Upper lobe of right lung (tissue), 1 donor: Measurements from ENCODE around the gene PRUNE1. TPM values are rescaled to one million over a fixed set of nuclear protein-coding genes. Genes with fewer than 3 reads are reported as not detected.
A peak's percentile ranks its signal among the peaks of the same experiment; 100 is the strongest.

Source experiments
- ATAC-seq: fragments of 200-7000 bp; cut with Tn5 transposase; one replicate; pipeline ENCODE4 v1.9.1; 2020; ENCODE audit warnings: mild to moderate bottlenecking, moderate library complexity
- DNase-seq: peaks from one replicate; pipeline ENCODE4 v3.0.0-alpha.2; 2020
- H3K27ac ChIP-seq: fragments of 200-600 bp; one replicate; pipeline ENCODE4 v1.8.0; 2022
- H3K27me3 ChIP-seq: fragments of 200-600 bp; one replicate; pipeline ENCODE4 v1.8.0; 2022; ENCODE audit warnings: mild to moderate bottlenecking
- H3K36me3 ChIP-seq: fragments of 200-600 bp; one replicate; pipeline ENCODE4 v1.8.0; 2022
- H3K4me1 ChIP-seq: fragments of 200-600 bp; one replicate; pipeline ENCODE4 v1.8.0; 2022
- H3K4me3 ChIP-seq: fragments of 200-600 bp; one replicate; pipeline ENCODE4 v1.8.0; 2022; ENCODE audit warnings: mild to moderate bottlenecking
- H3K9me3 ChIP-seq: fragments of 200-600 bp; one replicate; pipeline ENCODE4 v1.8.0; 2022
- CTCF ChIP-seq: fragments of 200-600 bp; IDR thresholded peaks from one replicate; pipeline ENCODE4 v1.8.0; 2022; ENCODE audit warnings: antibody characterized with exemption
- intact Hi-C: fragments of 100-400 bp; cut with DNase I; formaldehyde crosslinking; loops from one replicate; pipeline ENCODE4 v1.11.0; 2022
- total RNA-seq: library from RNA; stranded (reverse); fragmentation: NEBNext Ultra II Directional; extraction: Animal tissue kit (Norgen Biotek cat#: 25700); gene quantifications from one replicate; pipeline ENCODE4 v1.2.1, GENCODE V29; 2021
- donor health status: DM: no; HTN: yes; CAD: no; lungs with severe emphysema.

The PRUNE1 gene
- total RNA-seq, 1 donor from 2014 or later: 18.3 TPM

- peak within 1 kb of the TSS; percentile 93 for H3K4me3 ChIP-seq
- H3K27me3 ChIP-seq: no peaks in the 10 kb centered on the region
- peaks cover 6% of the 10 kb centered on the region for H3K36me3 ChIP-seq
- peak; percentile 98 for ATAC-seq
- DNase-seq: peak; percentile 94
- peak within 1 kb of the TSS; percentile 100 for H3K27ac ChIP-seq
- peaks cover 16% of the 10 kb centered on the region for H3K4me1 ChIP-seq
- no peaks in the 10 kb centered on the region for H3K9me3 ChIP-seq
- TF ChIP-seq CTCF: peak; percentile 94
- intact Hi-C loops: no loop called here
Measured at GRCh38 chr1:151070474-151071276, 62.4 kb downstream of the PRUNE1 start, which contains the start of gene GABPB2. GABPB2 (plus strand) TSS chr1:151070761; CDS start chr1:151088190, 17,429 bp downstream.

- intact Hi-C loops: no loop called here
- Histone ChIP-seq H3K27ac (peak overlapping the region; percentile 100), H3K9me3 (no peaks in the 10 kb centered on the region)
Measured at GRCh38 chr1:151072224-151072623, 64.0 kb downstream of the PRUNE1 start.

More at GRCh38 chr1:151072224-151072623, 64.0 kb downstream of the PRUNE1 start:
- DNase-seq: no peak
- Histone ChIP-seq H3K36me3 (peaks cover 6% of the 10 kb centered on the region), H3K4me3 (no peak overlapping the region), H3K4me1 (peaks cover 16% of the 10 kb centered on the region), H3K27me3 (no peaks in the 10 kb centered on the region)
- peak; percentile 10 for TF ChIP-seq CTCF
- no peak for ATAC-seq

Other genes starting within 250 kb of the PRUNE1 start
- 533 TPM for gene CTSS, start 242.7 kb upstream of the PRUNE1 start, total RNA-seq
- 35.5 TPM for gene CTSK, start 200.2 kb upstream of the PRUNE1 start, total RNA-seq
- gene ARNT, start 131.8 kb upstream of the PRUNE1 start, total RNA-seq: 53.8 TPM
- not detected for gene CTXND2, start 121.3 kb upstream of the PRUNE1 start, total RNA-seq
- gene SETDB1, start 82.1 kb upstream of the PRUNE1 start, total RNA-seq: 45.8 TPM
- gene CERS2, start 33.6 kb upstream of the PRUNE1 start, total RNA-seq: 354 TPM
- 1.2 TPM for gene ANXA9, start 26.2 kb upstream of the PRUNE1 start, total RNA-seq
- 26.5 TPM for gene MINDY1, start 1.5 kb upstream of the PRUNE1 start, total RNA-seq
- gene BNIPL, start 28.1 kb downstream of the PRUNE1 start, total RNA-seq: 5.2 TPM
- 3.9 TPM for gene C1orf56, start 39.3 kb downstream of the PRUNE1 start, total RNA-seq
- gene CDC42SE1, start 51.2 kb downstream of the PRUNE1 start, total RNA-seq: 105 TPM
- 0.72 TPM for gene MLLT11, start 51.9 kb downstream of the PRUNE1 start, total RNA-seq
- 15.2 TPM for gene GABPB2, start 62.3 kb downstream of the PRUNE1 start, total RNA-seq
- gene SEMA6C, start 138.2 kb downstream of the PRUNE1 start, total RNA-seq: 6.7 TPM
- 10.3 TPM for gene TNFAIP8L2, start 148.2 kb downstream of the PRUNE1 start, total RNA-seq
- 6.2 TPM for gene LYSMD1, start 157.5 kb downstream of the PRUNE1 start, total RNA-seq
- 34.6 TPM for gene SCNM1, start 157.7 kb downstream of the PRUNE1 start, total RNA-seq
- not detected for gene TMOD4, start 167.5 kb downstream of the PRUNE1 start, total RNA-seq
- gene VPS72, start 181.7 kb downstream of the PRUNE1 start, total RNA-seq: 42.6 TPM
- 54.0 TPM for gene PIP5K1A, start 190.1 kb downstream of the PRUNE1 start, total RNA-seq
- 112 TPM for gene PSMD4, start 246.3 kb downstream of the PRUNE1 start, total RNA-seq